HG02588 (cell line): Measurements from ENCODE around the gene UBA7.
"Not testable (repeated sequence)": the region's sequence is repeated elsewhere in the genome, so short reads cannot be mapped to it uniquely, and the experiment has no call there.

Experiments used
- ATAC-seq: cut with Tn5 transposase; IDR thresholded peaks from one replicate; pipeline ENCODE4 v1.9.1; 2021; ENCODE audit warnings: mild to moderate bottlenecking, moderate library complexity; ENCODE audit not compliant: unreplicated experiment

Gene UBA7

GRCh38 chr3:49813497-49814174, at the start of gene UBA7:
Gene UBA7 (minus strand): TSS chr3:49813953. CDS start chr3:49813787, 166 bp downstream.
- ATAC-seq = no peak

GRCh38 chr3:49859576-49860305, 46.0 kb upstream of the UBA7 start:
- ATAC-seq = no peak

DNA sequence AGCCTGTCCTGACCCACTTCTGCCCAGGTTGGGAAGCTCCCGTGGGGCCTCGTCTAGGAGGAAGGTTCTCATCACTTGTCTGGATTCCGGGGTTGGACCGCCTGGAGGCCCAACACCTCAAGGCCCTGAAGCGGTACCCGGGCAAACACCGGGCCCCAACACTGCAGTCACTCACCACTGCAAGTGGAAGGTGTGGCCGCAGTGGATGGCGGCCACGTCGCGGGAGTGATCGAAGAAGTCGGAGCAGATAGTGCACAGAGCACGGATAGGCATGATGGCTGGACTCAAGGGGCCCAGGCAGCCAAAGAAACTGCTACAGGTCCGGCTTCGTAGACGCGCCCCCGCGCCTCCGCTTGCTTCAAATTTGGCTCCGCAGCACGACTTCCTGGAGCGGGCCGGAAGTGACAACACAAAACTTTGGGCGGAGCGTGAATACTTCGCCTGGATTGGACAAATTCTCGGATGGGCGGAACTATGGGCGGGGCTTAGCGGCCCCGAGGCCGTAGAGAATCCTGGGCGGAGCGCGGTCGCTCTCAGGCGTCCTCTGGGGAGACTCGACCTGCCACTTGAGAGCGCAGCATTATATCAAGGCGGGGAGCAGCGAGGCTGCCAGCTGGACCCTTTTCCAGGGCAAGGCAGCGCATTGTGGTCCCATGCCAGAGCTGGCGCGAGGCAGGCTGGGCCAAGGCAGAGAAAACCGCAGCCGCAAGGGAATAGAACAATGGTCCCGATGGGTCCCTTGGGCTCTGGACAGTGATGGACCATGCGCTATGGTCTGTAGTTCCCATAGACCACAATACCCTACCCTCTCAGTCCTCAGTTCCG, 42.6 kb upstream of the UBA7 start, which contains the start of gene TRAIP:
TSS of gene TRAIP (minus strand) at position 384 of the 825 bp plus-strand sequence. CDS start at position 273, 111 bp downstream.
- ATAC-seq = peak; percentile 89

GRCh38 chr3:49855662-49856061, 41.9 kb upstream of the UBA7 start:
- ATAC-seq = no peak

- ATAC-seq = no peak
These were observed 31.9 kb upstream of the UBA7 start for GRCh38 chr3:49845694-49846093.

DNA sequence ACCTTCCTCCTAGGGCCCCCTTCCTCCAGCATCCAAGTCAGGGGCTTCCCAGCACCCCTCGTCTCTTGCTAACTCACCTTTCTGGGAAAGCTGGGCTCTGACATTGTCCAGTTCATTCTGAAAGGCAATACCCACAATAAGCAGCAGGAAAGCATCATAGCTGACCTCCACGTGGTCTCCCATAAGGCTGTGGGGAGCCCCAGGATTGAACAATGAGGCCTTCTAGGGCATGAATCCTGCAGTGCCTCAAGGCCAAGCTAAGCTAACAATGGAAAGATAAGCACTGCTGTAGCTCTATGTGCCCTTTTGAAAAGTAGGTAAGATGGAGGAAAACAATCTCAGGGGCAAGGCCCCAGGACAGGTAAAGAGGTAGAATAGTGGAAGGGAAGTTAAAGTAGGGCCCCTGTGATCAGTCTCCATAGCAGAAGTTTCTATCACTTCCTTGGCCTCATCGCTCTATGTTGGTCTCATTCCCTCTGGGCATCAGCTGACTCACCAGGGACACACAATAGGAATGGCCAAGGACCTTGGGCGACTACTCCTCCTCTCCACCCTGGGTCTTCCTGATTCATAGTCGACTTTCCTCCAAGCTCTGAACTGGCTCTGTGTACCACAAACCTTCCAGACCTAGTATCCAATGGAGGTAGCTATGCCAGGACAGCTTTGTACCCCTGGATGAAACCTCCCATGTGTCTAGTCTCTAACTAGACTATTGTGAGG, 30.9 kb upstream of the UBA7 start:
- no peak for ATAC-seq

GRCh38 chr3:49842843-49843517, 29.2 kb upstream of the UBA7 start:
- ATAC-seq = no peak

- no peak for ATAC-seq
These were observed 28.1 kb upstream of the UBA7 start for GRCh38 chr3:49841806-49842205.

- ATAC-seq = no peak
These were observed 27.5 kb upstream of the UBA7 start for GRCh38 chr3:49841126-49841696.

GRCh38 chr3:49840388-49840787, 26.6 kb upstream of the UBA7 start:
- no peak for ATAC-seq

- ATAC-seq = no peak
These were observed 25.5 kb upstream of the UBA7 start for GRCh38 chr3:49839193-49839809.

DNA sequence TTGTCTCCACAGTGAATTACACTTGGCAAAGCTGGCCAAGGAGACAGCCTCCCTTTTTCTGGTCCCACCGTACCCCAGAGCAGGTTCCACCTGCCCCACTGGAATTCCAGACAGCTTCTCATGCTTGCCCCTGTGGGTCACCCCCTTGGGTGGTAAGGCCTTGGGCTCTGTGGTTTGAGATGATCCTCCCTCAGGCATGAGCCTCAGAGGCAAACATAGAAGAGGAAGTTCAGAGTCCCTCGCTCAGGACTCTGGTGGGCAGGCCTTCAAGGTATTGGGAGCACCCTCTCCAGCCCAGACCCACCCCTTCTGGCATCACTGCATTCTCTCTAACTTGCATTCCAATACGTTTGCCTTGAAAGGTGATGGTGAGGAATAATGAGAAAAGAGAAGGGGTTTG, 17.6 kb upstream of the UBA7 start:
- ATAC-seq = no peak

DNA sequence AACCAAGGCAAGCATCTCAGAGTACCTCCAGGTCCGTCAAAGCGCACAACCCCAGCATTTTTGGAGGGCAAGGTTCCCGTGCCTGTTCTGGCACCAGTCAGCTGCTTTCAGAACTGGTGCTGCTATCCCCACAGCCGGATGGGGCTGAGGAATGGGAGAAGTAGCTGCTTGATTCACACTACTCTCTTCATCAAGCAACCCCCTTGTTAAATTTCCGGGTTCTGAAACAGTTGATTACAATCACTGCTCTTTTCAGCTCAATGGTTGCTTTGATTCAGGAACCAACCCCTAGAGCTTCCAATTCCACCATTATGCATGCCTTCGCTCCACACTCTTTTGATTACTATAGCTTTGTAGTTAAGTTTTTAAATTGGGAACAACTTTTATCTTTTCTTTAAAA, 12.3 kb upstream of the UBA7 start:
- no peak for ATAC-seq

- not testable (repeated sequence) for ATAC-seq
These were observed 9.4 kb upstream of the UBA7 start for GRCh38 chr3:49823131-49823530.

- no peak for ATAC-seq
These were observed 747 bp downstream of the UBA7 start for GRCh38 chr3:49812916-49813496.

DNA sequence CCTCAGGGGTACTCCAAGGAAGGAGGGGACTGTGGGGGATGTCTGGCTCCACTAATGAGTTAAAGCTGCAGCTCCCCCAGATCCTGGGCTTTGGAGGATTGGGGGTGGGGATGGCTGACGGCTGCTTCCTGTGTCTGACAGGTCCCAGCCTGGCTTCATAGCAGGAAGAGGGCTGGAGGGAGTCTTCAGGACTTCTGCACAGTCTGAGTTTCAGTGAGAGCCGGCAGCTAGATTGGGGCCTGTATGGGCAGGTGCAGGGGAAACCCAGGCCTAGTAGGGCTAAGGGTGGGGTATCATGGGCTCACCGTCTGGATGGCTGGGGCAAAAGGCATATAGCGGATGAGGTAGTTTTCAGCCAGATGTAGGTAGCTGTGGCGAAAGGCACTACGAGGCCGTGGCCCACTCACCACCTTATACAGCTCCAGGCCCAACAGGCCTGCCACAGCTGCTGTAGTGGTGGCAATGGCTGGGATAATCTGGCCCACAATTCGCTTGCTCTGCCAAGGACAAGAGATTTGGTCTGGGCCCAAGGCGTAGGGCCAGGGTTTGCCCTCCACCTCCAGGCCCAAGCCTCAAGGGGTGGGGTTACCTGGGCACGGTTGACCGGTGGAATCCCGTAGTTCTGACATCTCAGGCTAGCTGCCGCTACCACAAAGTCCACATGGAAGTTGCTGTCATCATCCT, 6.2 kb downstream of the UBA7 start:
- ATAC-seq = no peak

- no peak for ATAC-seq
These were observed 6.9 kb downstream of the UBA7 start for GRCh38 chr3:49806850-49807249.

- ATAC-seq = no peak
These were observed 7.7 kb downstream of the UBA7 start for GRCh38 chr3:49805897-49806701.
